Right atrium auricular region (tissue), 2 donors: ENCODE data around the gene FMNL2. TPM values are rescaled to one million over a fixed set of nuclear protein-coding genes. Genes with fewer than 3 reads are reported as not detected.

Source experiments
- DNase-seq: peaks from one replicate; pipeline ENCODE4 v3.0.0-alpha.2; 2019; ENCODE audit warnings: low spot score
- H3K27ac ChIP-seq, 2 donors: fragments of 200-600 bp; sonication (generic); 1 replicate in 1 of 2; 2 replicates in 1 of 2; pipeline ENCODE4 v1.5.1; 2016 to 2019
- H3K27me3 ChIP-seq, 2 donors: fragments of 200-600 bp; sonication (generic); one replicate each; pipeline versions ENCODE4 v1.5.1 to v1.6.0; 2017 to 2019
- H3K36me3 ChIP-seq: fragments of 200-600 bp; sonication (generic); one replicate; pipeline ENCODE4 v1.5.1; 2016
- H3K4me1 ChIP-seq, 2 donors: fragments of 200-600 bp; sonication (generic); one replicate each; pipeline versions ENCODE4 v1.5.1 to v1.6.0; 2017 to 2019
- H3K4me3 ChIP-seq, 2 donors: fragments of 200-600 bp; sonication (generic); 1 replicate in 1 of 2; 2 replicates in 1 of 2; pipeline ENCODE4 v1.5.1; 2017 to 2019; ENCODE audit warnings: mild to moderate bottlenecking in 1 of 2, moderate library complexity in 1 of 2
- H3K9me3 ChIP-seq, 2 donors: fragments of 200-600 bp; sonication (generic); one replicate each; pipeline ENCODE4 v1.5.1; 2019
- total RNA-seq, 2 donors: library from RNA; depleted of rRNA; stranded (reverse); fragments of >200 nt; gene quantifications; one replicate each; pipeline ENCODE4 v1.1.0, GENCODE V29; 2016
- TF ChIP-seq, protein P1 (sequence below), 2 donors: fragments of 200-600 bp; sonication (generic); IDR thresholded peaks; one replicate each; pipeline ENCODE4 v1.5.1; 2019; ENCODE audit warnings: antibody characterized with exemption in 2 of 2

The FMNL2 gene
- total RNA-seq, 2 donors from 2014 or later, result 6.0 to 11.5 TPM

DNA sequence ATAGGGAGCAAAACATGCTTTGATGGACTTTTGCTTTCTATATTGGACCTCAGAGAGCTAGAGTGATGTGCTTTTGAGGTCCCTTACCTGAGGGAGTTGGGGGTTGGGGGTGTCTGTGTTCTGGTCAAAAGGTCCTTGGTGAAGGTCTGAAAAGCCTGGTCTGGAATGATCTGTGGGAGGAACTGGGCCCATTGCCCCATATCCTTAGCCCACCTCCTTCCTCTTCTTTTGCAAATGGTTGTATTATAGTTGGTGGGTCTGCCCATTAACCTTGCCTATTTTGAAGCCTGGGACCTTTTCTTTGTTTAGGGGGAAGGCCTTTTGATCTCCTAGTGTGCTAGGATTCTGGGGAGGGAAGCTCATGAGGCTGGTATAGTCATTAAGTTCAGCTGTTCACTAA, 88.7 kb downstream of the FMNL2 start:
- no peaks in the 10 kb centered on the region for H3K36me3 ChIP-seq
- H3K27me3 ChIP-seq, result no peaks in the 10 kb centered on the region
- H3K4me3 ChIP-seq, result no peak overlapping the region
- TF ChIP-seq, protein P1, sequence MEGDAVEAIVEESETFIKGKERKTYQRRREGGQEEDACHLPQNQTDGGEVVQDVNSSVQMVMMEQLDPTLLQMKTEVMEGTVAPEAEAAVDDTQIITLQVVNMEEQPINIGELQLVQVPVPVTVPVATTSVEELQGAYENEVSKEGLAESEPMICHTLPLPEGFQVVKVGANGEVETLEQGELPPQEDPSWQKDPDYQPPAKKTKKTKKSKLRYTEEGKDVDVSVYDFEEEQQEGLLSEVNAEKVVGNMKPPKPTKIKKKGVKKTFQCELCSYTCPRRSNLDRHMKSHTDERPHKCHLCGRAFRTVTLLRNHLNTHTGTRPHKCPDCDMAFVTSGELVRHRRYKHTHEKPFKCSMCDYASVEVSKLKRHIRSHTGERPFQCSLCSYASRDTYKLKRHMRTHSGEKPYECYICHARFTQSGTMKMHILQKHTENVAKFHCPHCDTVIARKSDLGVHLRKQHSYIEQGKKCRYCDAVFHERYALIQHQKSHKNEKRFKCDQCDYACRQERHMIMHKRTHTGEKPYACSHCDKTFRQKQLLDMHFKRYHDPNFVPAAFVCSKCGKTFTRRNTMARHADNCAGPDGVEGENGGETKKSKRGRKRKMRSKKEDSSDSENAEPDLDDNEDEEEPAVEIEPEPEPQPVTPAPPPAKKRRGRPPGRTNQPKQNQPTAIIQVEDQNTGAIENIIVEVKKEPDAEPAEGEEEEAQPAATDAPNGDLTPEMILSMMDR (IDR thresholded peaks at IDR 0.05), result no peak
- no peaks in the 10 kb centered on the region for H3K9me3 ChIP-seq
- no peak overlapping the region for H3K27ac ChIP-seq
- no peak for DNase-seq
- H3K4me1 ChIP-seq, result peaks cover 0 to 16% of the 10 kb centered on the region in 2 donors

DNA sequence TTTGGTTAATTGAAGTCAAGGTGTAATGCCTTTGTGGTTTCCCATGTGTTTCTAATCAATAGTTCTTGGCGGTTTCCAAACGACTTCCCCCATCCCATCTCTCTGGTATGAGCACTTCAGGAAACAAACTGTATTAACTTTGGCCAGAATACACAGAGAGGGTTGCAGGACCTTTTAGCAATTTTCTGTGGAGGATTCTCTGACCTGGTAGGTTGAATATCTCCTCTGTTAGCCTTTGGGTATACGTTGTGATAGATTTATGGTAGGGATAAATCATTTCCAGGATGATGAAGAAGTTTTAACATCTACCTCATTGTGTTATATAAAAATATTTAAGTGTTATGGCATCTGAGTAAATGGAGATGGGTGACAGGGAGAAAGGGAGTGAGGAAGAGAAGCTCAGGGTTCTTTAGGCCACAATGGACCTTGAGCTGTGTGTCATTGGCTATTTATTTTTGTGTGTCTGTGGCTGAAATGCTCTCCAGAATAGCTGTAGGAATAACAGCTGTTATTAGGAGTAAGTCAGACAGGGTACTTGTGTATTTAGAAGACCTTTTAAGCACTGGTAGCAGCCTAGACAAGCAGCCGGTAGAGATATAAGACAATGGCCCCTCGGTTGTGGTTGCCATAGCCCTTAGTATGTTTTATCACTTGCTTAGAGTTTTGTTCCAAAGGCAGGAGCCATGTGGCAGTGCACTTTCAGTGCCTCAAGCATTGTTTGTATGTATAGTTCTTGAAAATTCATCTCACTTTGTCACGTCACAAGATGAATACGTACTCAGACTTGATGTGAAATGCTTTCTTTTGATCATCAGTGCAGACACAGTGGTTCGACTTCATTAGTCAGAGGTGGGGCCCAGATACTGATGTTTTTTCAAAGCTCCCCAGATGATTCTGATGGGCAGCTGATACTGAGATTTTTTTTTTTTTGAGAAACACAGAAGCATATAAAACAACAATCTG, 91.1 kb downstream of the FMNL2 start:
- Histone ChIP-seq H3K4me3 (no peak overlapping the region), H3K9me3 (no peaks in the 10 kb centered on the region), H3K27me3 (no peaks in the 10 kb centered on the region), H3K27ac (no peak overlapping the region), H3K36me3 (no peaks in the 10 kb centered on the region), H3K4me1 (peaks cover 0 to 11% of the 10 kb centered on the region in 2 donors)
- no peak for DNase-seq
- TF ChIP-seq, protein P1 (IDR thresholded peaks at IDR 0.05), result no peak

DNA sequence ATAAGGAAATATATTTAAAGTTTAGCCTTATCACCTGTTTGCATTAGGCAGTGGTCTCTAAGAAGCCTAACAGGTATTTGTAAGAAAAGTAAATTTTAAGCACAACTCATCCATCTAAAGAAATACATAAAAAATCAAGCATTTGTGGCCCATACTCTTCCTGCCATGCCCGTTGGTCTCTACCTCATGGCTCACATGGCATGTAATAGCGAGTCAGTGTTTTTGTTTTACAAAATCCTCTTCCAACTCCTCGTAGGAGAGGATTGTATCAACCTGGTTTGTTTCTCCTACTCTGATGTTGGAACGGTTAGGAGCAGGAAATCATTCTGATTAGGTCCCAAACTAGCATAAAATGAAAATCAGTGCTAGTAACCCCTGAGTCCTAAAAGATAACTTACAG, 91.8 kb downstream of the FMNL2 start:
- no peak overlapping the region for H3K27ac ChIP-seq
- TF ChIP-seq, protein P1 (IDR thresholded peaks at IDR 0.05), result no peak
- no peaks in the 10 kb centered on the region for H3K36me3 ChIP-seq
- no peaks in the 10 kb centered on the region for H3K9me3 ChIP-seq
- no peaks in the 10 kb centered on the region for H3K27me3 ChIP-seq
- peaks cover 0 to 6% of the 10 kb centered on the region in 2 donors for H3K4me1 ChIP-seq
- no peak for DNase-seq
- no peak overlapping the region for H3K4me3 ChIP-seq

DNA sequence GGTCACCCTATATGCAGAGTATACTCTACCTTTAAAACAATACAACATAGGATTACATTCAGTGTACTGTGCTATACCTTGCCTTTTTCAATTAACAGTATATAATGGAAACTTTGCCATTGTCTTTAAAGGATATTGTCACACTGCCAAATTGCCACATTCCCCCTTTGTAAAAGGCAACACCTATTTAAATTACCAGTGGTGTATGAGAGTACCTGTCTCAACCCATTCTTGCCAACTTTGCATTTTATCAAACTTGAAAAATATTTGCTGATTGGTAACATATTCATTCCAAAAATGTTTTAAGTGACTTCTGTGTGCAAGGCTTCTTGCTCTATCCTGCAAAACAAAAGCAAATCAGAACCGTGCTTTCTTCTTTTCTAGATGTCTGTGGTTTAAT, 92.9 kb downstream of the FMNL2 start:
- Histone ChIP-seq H3K9me3 (no peaks in the 10 kb centered on the region), H3K4me1 (peaks cover 0 to 14% of the 10 kb centered on the region in 2 donors), H3K27me3 (no peaks in the 10 kb centered on the region), H3K27ac (no peak overlapping the region), H3K36me3 (no peaks in the 10 kb centered on the region), H3K4me3 (no peak overlapping the region)
- DNase-seq, result no peak
- TF ChIP-seq, protein P1 (IDR thresholded peaks at IDR 0.05), result no peak

DNA sequence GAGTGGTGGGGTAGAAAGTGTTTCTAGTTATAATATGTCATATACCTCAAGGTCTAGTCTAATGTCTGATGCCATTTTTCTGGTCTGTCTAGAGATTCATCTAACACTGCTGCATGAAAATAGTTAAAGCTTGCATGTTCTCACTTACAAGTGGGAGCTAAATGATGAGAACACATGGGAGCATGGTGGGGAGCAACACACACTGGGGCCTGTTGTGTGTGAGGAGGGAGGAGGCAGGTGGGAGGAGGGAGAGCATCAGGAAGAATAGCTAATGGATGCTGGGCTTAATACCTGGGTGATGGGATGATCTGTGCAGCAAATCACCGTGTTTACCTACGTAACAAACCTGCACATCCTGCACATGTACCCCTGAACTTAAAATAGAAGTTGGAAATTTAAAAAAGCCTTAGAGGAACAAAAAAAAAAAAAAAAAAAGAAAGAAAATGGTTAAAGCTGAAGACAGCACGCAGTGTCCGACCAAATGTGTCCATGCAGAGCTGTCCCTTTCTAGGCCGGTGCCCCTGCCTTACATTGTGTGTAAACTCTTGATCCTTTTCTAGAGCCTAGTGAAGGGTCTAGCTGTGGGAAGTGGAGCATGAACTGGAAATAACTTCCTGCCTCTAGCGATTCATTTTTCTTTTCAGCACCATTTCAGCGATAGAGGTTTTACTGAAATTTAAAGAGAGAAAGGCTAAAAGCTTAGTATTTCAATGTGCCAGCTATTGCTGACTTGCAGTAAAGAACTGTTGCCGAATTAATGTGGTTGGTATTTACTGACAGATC, 94.0 kb downstream of the FMNL2 start:
- TF ChIP-seq, protein P1 (IDR thresholded peaks at IDR 0.05), result no peak
- no peak for DNase-seq
- Histone ChIP-seq H3K36me3 (no peaks in the 10 kb centered on the region), H3K4me1 (peaks cover 0 to 16% of the 10 kb centered on the region in 2 donors), H3K27me3 (no peaks in the 10 kb centered on the region), H3K9me3 (no peaks in the 10 kb centered on the region), H3K4me3 (no peak overlapping the region), H3K27ac (no peak overlapping the region)
